ENCODE data around the gene MSX1. TPM values are rescaled to one million over a fixed set of nuclear protein-coding genes. Genes with fewer than 3 reads are reported as not detected.

MSX1 gene
- total RNA-seq, 2 experiments from 2014 or later, result 0.16 to 0.61 TPM

DNA sequence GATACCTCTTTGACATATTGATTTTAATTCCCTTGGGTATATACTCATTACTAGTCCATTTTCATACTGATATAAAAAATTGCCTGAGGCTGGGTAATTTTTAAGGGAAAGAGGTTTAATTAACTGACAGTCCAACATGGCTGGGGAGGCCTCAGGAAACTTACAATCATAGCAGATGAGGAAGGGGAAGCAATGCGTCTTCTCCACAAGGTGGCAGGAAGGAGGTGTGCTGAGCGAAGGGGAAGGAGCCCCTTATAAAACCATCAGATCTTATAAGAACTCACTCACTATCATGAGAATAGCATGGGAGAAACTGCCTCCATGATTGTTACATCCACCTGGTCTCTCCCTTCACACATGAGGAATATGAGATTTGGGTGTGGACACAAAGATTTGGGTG lies 42.4 kb downstream of the MSX1 start:
- intact Hi-C loops (cut with micrococcal nuclease), result no loop called here
- DNase-seq, result no peak
- ChIA-PET CTCF (no interaction called here), POLR2A (no interaction called here)
- Mint-ChIP-seq H3K36me3 (ENCODE audit: low read depth) (no peaks in the 10 kb centered on the region), H3K4me3 (no peak overlapping the region), H3K27me3 (peaks cover 8% of the 10 kb centered on the region), H3K9me3 (no peaks in the 10 kb centered on the region), H3K4me1 (ENCODE audit: low read depth) (no peaks in the 10 kb centered on the region), H3K27ac (no peak overlapping the region)
- no peak for ATAC-seq
- TF ChIP-seq, protein P1, sequence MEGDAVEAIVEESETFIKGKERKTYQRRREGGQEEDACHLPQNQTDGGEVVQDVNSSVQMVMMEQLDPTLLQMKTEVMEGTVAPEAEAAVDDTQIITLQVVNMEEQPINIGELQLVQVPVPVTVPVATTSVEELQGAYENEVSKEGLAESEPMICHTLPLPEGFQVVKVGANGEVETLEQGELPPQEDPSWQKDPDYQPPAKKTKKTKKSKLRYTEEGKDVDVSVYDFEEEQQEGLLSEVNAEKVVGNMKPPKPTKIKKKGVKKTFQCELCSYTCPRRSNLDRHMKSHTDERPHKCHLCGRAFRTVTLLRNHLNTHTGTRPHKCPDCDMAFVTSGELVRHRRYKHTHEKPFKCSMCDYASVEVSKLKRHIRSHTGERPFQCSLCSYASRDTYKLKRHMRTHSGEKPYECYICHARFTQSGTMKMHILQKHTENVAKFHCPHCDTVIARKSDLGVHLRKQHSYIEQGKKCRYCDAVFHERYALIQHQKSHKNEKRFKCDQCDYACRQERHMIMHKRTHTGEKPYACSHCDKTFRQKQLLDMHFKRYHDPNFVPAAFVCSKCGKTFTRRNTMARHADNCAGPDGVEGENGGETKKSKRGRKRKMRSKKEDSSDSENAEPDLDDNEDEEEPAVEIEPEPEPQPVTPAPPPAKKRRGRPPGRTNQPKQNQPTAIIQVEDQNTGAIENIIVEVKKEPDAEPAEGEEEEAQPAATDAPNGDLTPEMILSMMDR (IDR thresholded peaks at IDR 0.05), result peak; percentile 13

DNA sequence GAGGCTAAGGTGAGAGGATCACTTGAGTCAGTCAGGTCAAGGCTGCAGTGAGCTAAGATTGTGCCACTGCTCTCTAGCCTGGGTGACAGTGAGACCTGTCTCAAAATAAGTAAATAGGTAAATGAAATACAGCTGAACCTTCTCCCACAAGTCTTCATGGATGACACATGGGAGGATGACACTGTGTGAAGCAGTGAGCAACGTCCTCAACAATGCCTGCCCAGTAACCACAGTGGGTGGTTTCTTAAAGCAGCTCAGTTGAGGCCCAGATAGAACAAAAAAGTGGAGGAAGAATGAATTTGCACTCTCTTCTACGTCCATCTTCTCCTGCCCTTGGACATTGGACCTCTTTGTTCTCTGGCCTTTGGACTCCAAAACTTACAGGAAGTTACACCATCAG lies 52.7 kb downstream of the MSX1 start:
- H3K27ac Mint-ChIP-seq, result no peak overlapping the region
- CTCF ChIA-PET, result no interaction called here

DNA sequence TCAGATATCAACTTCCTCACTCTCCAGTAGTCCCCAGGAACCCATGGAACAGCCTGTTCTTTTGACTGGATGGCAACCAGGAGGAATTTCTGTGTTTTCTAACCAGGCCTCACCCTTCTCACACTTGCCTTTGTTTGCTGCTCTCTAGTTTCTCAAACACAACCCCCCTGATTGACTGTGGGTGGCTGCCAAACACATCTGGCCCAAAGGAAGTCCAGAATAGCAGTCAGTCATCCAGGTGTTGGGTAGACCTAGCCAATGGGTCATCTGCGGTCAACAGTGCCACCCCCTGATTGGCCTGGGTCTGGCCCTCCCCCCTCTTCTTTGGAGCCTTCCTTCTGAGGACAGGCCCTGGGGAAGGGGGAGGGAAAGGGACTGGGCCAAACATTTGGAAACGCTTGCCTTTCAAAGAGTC lies 53.7 kb downstream of the MSX1 start:
- TF ChIP-seq, protein P1 (IDR thresholded peaks at IDR 0.05), result no peak
- H3K4me1 Mint-ChIP-seq (ENCODE audit: low read depth), result no peaks in the 10 kb centered on the region
- ChIA-PET POLR2A (interaction anchor here (0.8 kb wide), 1 partner anchor 8 kb away, joined by 3 read pairs; no protein-coding TSS in a partner anchor), CTCF (no interaction called here)
- no peaks in the 10 kb centered on the region for H3K9me3 Mint-ChIP-seq
- no peak overlapping the region for H3K27ac Mint-ChIP-seq
- DNase-seq (no peak), ATAC-seq (no peak)
- intact Hi-C loops (cut with micrococcal nuclease), result no loop called here
- peaks cover 2% of the 10 kb centered on the region for H3K27me3 Mint-ChIP-seq
- no peaks in the 10 kb centered on the region for H3K36me3 Mint-ChIP-seq (ENCODE audit: low read depth)
- H3K4me3 Mint-ChIP-seq, result no peak overlapping the region

More for the DNA sequence above, 52.7 kb downstream of the MSX1 start:
- Mint-ChIP-seq H3K27me3 (peaks cover 4% of the 10 kb centered on the region), H3K36me3 (ENCODE audit: low read depth) (no peaks in the 10 kb centered on the region), H3K4me3 (no peak overlapping the region), H3K9me3 (no peaks in the 10 kb centered on the region), H3K4me1 (ENCODE audit: low read depth) (no peaks in the 10 kb centered on the region)
- intact Hi-C loops (cut with micrococcal nuclease), result no loop called here
- TF ChIP-seq, protein P1 (IDR thresholded peaks at IDR 0.05), result no peak
- no peak for ATAC-seq
- POLR2A ChIA-PET, result no interaction called here
- no peak for DNase-seq

Other genes starting within 250 kb of the MSX1 start
- not detected for gene CYTL1, start 159.8 kb downstream of the MSX1 start, total RNA-seq
- not detected for gene STK32B, start 191.8 kb downstream of the MSX1 start, total RNA-seq

All from activated CD8-positive, alpha-beta T cell treated with anti-CD3 and anti-CD28 coated beads for 36 hours (primary cell).